K562 (cell line): ENCODE data around the gene MACF1. TPM values are rescaled to one million over a fixed set of nuclear protein-coding genes. Genes with fewer than 3 reads are reported as not detected.

ENCODE experiments used
- ATAC-seq: fragments of 200-7000 bp; cut with Tn5 transposase; 3 replicates; pipeline ENCODE4 v1.9.1; 2020; ENCODE audit warnings: moderate library complexity
- BruUV-seq: library from RNA; stranded (reverse); fragments of 400-500 nt; replicated peaks from 2 replicates; lab custom pipeline; 2021; lab: Mats Ljungman, UMichigan
- CTCF ChIA-PET: fragments of 300-600 bp; formaldehyde crosslinking; extraction: SDS; loops from one replicate; lab custom pipeline; 2021; ENCODE audit warnings: low intra/inter-chr PET ratio; lab: Yijun Ruan, JAX
- POLR2A ChIA-PET: fragments of 300-600, 350-650 bp; sonication (Branson Sonifier 250); formaldehyde crosslinking; extraction: SDS; loops from one replicate; lab custom pipeline; 2021; ENCODE audit warnings: antibody characterized with exemption, inconsistent platforms; lab: Yijun Ruan, JAX
- DNase-seq, 4 experiments: peaks; one replicate each; pipeline versions ENCODE4 v3.0.0 to v3.0.0-alpha.2; 2011 to 2018; ENCODE audit warnings: low spot score in 3 of 4, mixed read lengths in 3 of 4; ENCODE audit errors: extremely low read depth in 1 of 4
- FAIRE-seq: peaks from 2 replicates; lab custom pipeline; 2011; peaks lifted over from hg19 to GRCh38; lab: Jason Lieb, UNC
- H2AFZ ChIP-seq: 2 replicates; pipeline ENCODE4 v1.6.0; 2011; ENCODE audit warnings: low read depth, low read length, control low read depth, inconsistent platforms
- H3K27ac ChIP-seq: fragments of 200-600 bp; 3 replicates; pipeline ENCODE4 v1.8.0; 2011; ENCODE audit warnings: low read depth, mild to moderate bottlenecking, control low read depth, inconsistent platforms, low read length, moderate library complexity, mixed read lengths; ENCODE audit errors: extremely low read depth
- H3K27me3 ChIP-seq, 2 experiments: fragments of 300-600 bp in 1 of 2; 2 replicates in 1 of 2; 3 replicates in 1 of 2; pipeline versions ENCODE4 v1.6.0 to v1.8.0; 2011; ENCODE audit warnings: inconsistent platforms in 2 of 2, low read length in 2 of 2, mild to moderate bottlenecking in 1 of 2, mixed read lengths in 1 of 2, moderate library complexity in 1 of 2; ENCODE audit not compliant: control insufficient read depth in 2 of 2, insufficient read depth in 2 of 2
- H3K36me3 ChIP-seq: fragments of 300-600 bp; 3 replicates; pipeline ENCODE4 v1.8.0; 2011; ENCODE audit warnings: mild to moderate bottlenecking, low read length, inconsistent platforms; ENCODE audit not compliant: control insufficient read depth, insufficient read depth
- H3K4me1 ChIP-seq, 2 experiments: fragments of 200-600 bp in 1 of 2; replicated peaks in 1 of 2; 2 replicates in 1 of 2; 3 replicates in 1 of 2; pipeline versions ENCODE4 v1.5.1 to v1.8.0; 2011; ENCODE audit warnings: inconsistent platforms in 2 of 2, low read length in 2 of 2, mild to moderate bottlenecking in 1 of 2, mixed read lengths in 1 of 2, moderate library complexity in 1 of 2; ENCODE audit not compliant: control insufficient read depth in 2 of 2, insufficient read depth in 2 of 2
- H3K4me2 ChIP-seq: 2 replicates; pipeline ENCODE4 v1.6.1; 2011; ENCODE audit warnings: low read length, control low read depth, inconsistent platforms, mixed read lengths; ENCODE audit not compliant: insufficient read depth
- H3K4me3 ChIP-seq: fragments of 200-600 bp; sonication (generic), shearing (Covaris generic); 2 replicates; pipeline ENCODE4 v1.5.1; 2016; ENCODE audit warnings: control low read depth, inconsistent platforms
- H3K79me2 ChIP-seq: fragments of 200-600 bp; 3 replicates; pipeline ENCODE4 v1.8.0; 2011; ENCODE audit warnings: low read length, inconsistent platforms; ENCODE audit not compliant: control insufficient read depth, insufficient read depth
- H3K9ac ChIP-seq, 2 experiments: 2 replicates each; pipeline versions ENCODE4 v1.6.0 to v1.6.1; 2011; ENCODE audit warnings: low read depth in 2 of 2, low read length in 2 of 2, control low read depth in 1 of 2, inconsistent platforms in 1 of 2, mild to moderate bottlenecking in 1 of 2, mixed read lengths in 1 of 2; ENCODE audit not compliant: insufficient read depth in 1 of 2
- H3K9me1 ChIP-seq: one replicate; pipeline ENCODE4 v1.6.0; 2011; ENCODE audit warnings: inconsistent platforms, mild to moderate bottlenecking, low read length, moderate library complexity; ENCODE audit not compliant: control insufficient read depth, insufficient read depth
- H3K9me3 ChIP-seq: replicated peaks from 2 replicates; pipeline ENCODE4 v1.5.1; 2011; ENCODE audit warnings: low read depth, low read length, inconsistent platforms; ENCODE audit not compliant: control insufficient read depth, insufficient read depth
- H4K20me1 ChIP-seq: replicated peaks from 2 replicates; pipeline ENCODE4 v1.6.1; 2011; ENCODE audit warnings: low read length, inconsistent platforms, mixed read lengths; ENCODE audit not compliant: control insufficient read depth, insufficient read depth
- GABPB2 ChIP-seq: fragments of 250-450 bp; sonication (Bioruptor Pico); conservative IDR thresholded peaks from 2 replicates; pipeline ENCODE4 v1.5.1; 2021; ENCODE audit warnings: mild to moderate bottlenecking
- HMG20B ChIP-seq: fragments of 250-450 bp; sonication (Bioruptor Pico); IDR thresholded peaks from 2 replicates; pipeline ENCODE4 v1.5.0; 2021; ENCODE audit warnings: mild to moderate bottlenecking
- POLR3A ChIP-seq: IDR thresholded peaks from 2 replicates; pipeline ENCODE4 v1.6.1; 2011; ENCODE audit warnings: borderline replicate concordance, mild to moderate bottlenecking, moderate library complexity; ENCODE audit not compliant: insufficient read length, insufficient read depth; ENCODE audit errors: extremely low read depth
- SMAD3 ChIP-seq: fragments of 450-650 bp; formaldehyde crosslinking; conservative IDR thresholded peaks from 2 replicates; pipeline ENCODE4 v1.4.0; 2020; ENCODE audit warnings: mild to moderate bottlenecking
- TCFL5 ChIP-seq: fragments of 250-450 bp; sonication (Bioruptor Pico); conservative IDR thresholded peaks from 2 replicates; pipeline ENCODE4 v1.6.1; 2021; ENCODE audit warnings: mild to moderate bottlenecking, moderate library complexity, matching md5 sums
- ZBTB1 ChIP-seq: sonication (generic); formaldehyde crosslinking; IDR thresholded peaks from 2 replicates; pipeline ENCODE4 v1.8.1; 2023; ENCODE audit warnings: missing genetic modification reagents, low read depth, mild to moderate bottlenecking, borderline replicate concordance
- ZBTB17 ChIP-seq: fragments of 450-650 bp; formaldehyde crosslinking; IDR thresholded peaks from 2 replicates; pipeline ENCODE4 v1.4.0; 2020; ENCODE audit warnings: mild to moderate bottlenecking
- ZNF263 ChIP-seq: sonication (generic); formaldehyde crosslinking; IDR thresholded peaks from 2 replicates; pipeline ENCODE4 v1.8.0; 2022; ENCODE audit warnings: mild to moderate bottlenecking, missing genetic modification reagents, borderline replicate concordance
- ZNF75A ChIP-seq: fragments of 450-650 bp; formaldehyde crosslinking; IDR thresholded peaks from 2 replicates; pipeline ENCODE4 v1.4.0; 2020; ENCODE audit warnings: mild to moderate bottlenecking
- ZNF785 ChIP-seq: fragments of 250-450 bp; sonication (Bioruptor Pico); IDR thresholded peaks from 2 replicates; pipeline ENCODE4 v1.4.0; 2020; ENCODE audit warnings: mild to moderate bottlenecking
- WGBS: fragments of 100-300 bp; shearing (Covaris generic); methylation state at CpG from one replicate; pipeline ENCODE4 v1.1.6; 2016; ENCODE audit warnings: low coverage, mixed read lengths; ENCODE audit not compliant: insufficient coverage; ENCODE audit errors: missing lambda C conversion rate; 5-methylcytosine and 5-hydroxymethylcytosine counted together
- in situ Hi-C: fragments of 300-500 bp; cut with MboI; formaldehyde crosslinking; loops from 4 replicates; pipeline ENCODE4 v1.15.0; 2018; ENCODE audit warnings: inconsistent platforms, mixed read lengths
- intact Hi-C: fragments of 100-400 bp; cut with micrococcal nuclease; formaldehyde crosslinking; loops from 2 replicates; pipeline ENCODE4 v1.14.2; 2022
- polyA plus RNA-seq, 8 experiments: library from polyadenylated mRNA; depleted of rRNA in 4 of 8; stranded (reverse) in 5 of 8; unstranded in 3 of 8; fragments of >200 nt; fragmentation: Nextera tagmentation in 2 of 8; fragmentation: Illumina TruSeq in 1 of 8; extraction: Ambion mirVana in 2 of 8; extraction: Trizol in 1 of 8; gene quantifications; 2 replicates each; pipeline versions ENCODE4 v1.2.1 to v1.2.3, GENCODE V29; 2011 to 2014; ENCODE audit warnings: inconsistent platforms in 1 of 8, missing spikeins in 1 of 8
- total RNA-seq, 7 experiments: library from RNA; depleted of rRNA in 6 of 7; stranded (reverse); fragments of >200 nt in 6 of 7; fragmentation: Illumina TruSeq in 2 of 7; extraction: Trizol in 2 of 7; gene quantifications; 2 replicates each; pipeline versions ENCODE4 v1.2.1 to v1.2.3, GENCODE V29; 2011 to 2021; ENCODE audit warnings: low replicate concordance in 1 of 7
- TF ChIP-seq, protein P1 (sequence below): sonication (generic); formaldehyde crosslinking; IDR thresholded peaks from 2 replicates; pipeline ENCODE4 v1.8.0; 2022; ENCODE audit warnings: mild to moderate bottlenecking, missing genetic modification reagents, borderline replicate concordance

Gene MACF1
- total and polyA plus RNA-seq, 9 of the 15 experiments (the other 6 are each of a cell fraction or from before 2014, with no cell fraction given), result 13.2 to 232 (median 112) TPM

DNA sequence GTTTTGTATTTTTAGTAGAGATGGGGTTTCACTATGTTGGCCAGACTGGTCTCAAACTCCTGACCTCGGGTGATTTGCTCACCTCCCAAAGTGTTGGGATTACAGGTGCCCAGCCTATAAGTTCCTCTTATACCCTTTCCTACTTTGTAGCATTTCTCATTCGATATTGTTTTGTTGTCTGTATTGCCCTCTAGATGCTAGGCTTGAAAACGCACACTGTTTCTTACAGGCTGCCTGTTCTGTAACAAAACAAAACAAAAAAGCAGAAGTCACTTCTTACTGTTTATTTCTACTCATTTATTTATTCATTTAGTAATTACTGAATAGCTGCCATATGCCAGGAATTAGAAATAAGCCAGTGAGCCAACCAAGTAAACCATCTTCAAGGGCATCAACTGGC is 150.1 kb downstream of the MACF1 start:
- H3K36me3 ChIP-seq, result peaks cover 88% of the 10 kb centered on the region
- no peaks in the 10 kb centered on the region for H3K27me3 ChIP-seq
- no peak overlapping the region for H3K27ac ChIP-seq
- H3K9me3 ChIP-seq, result no peaks in the 10 kb centered on the region
- FAIRE-seq (no peak), DNase-seq (no peak), ATAC-seq (no peak)
- no peaks in the 10 kb centered on the region for H3K9me1 ChIP-seq
- WGBS, result 66% methylated on average over 3 of the region's 3 CpGs
- ChIA-PET CTCF (interaction anchor here (0.7 kb wide), 1 partner anchor 256 kb away, joined by 3 read pairs; no protein-coding TSS in a partner anchor), POLR2A (interaction anchor here (0.8 to 1.5 kb wide), 4 partner anchors 14 to 531 kb away, joined by 3 to 5 read pairs (median 4); no protein-coding TSS in a partner anchor)
- in situ Hi-C loops (no loop called here), intact Hi-C loops (no loop called here)
- no TSS peak for BruUV-seq
- no peaks in the 10 kb centered on the region for H3K79me2 ChIP-seq
- no peaks in the 10 kb centered on the region for H4K20me1 ChIP-seq
- no peak overlapping the region for H3K4me2 ChIP-seq
- no peaks in the 10 kb centered on the region for H3K4me1 ChIP-seq
- H3K9ac ChIP-seq, result no peak overlapping the region
- no peak overlapping the region for H3K4me3 ChIP-seq
- TF ChIP-seq GABPB2 (CRISPR knock-in tag) (no peak), ZNF263 (no peak)
- H2AFZ ChIP-seq, result no peak overlapping the region

GRCh38 chr1:39358491-39358890 is 154.0 kb downstream of the MACF1 start:
- Histone ChIP-seq H3K9me1 (no peaks in the 10 kb centered on the region), H3K9ac (no peak overlapping the region), H3K27me3 (no peaks in the 10 kb centered on the region), H3K4me1 (no peaks in the 10 kb centered on the region), H3K36me3 (peaks cover 84% of the 10 kb centered on the region), H2AFZ (no peak overlapping the region), H3K27ac (no peak overlapping the region), H3K79me2 (no peaks in the 10 kb centered on the region), H3K4me3 (no peak overlapping the region), H4K20me1 (no peaks in the 10 kb centered on the region; the same call in 1 of the 2 replicates), H3K4me2 (no peak overlapping the region), H3K9me3 (no peaks in the 10 kb centered on the region)
- ATAC-seq (no peak), DNase-seq (no peak), FAIRE-seq (no peak)
- in situ Hi-C loops, result no loop called here
- CTCF ChIA-PET, result interaction anchor here (0.5 kb wide), 1 partner anchor 1895 kb away, joined by 3 read pairs; no protein-coding TSS in a partner anchor
- POLR2A ChIA-PET, result interaction anchor here (0.9 to 2.9 kb wide), 3 partner anchors 13 to 30 kb away, joined by 3 to 11 read pairs (median 4); no protein-coding TSS in a partner anchor
- TF ChIP-seq ZNF785, result no peak
- no peak for TF ChIP-seq ZBTB1
- no peak for TF ChIP-seq ZNF75A (CRISPR knock-in tag)
- no peak for TF ChIP-seq SMAD3 (CRISPR knock-in tag)
- TF ChIP-seq, protein P1, sequence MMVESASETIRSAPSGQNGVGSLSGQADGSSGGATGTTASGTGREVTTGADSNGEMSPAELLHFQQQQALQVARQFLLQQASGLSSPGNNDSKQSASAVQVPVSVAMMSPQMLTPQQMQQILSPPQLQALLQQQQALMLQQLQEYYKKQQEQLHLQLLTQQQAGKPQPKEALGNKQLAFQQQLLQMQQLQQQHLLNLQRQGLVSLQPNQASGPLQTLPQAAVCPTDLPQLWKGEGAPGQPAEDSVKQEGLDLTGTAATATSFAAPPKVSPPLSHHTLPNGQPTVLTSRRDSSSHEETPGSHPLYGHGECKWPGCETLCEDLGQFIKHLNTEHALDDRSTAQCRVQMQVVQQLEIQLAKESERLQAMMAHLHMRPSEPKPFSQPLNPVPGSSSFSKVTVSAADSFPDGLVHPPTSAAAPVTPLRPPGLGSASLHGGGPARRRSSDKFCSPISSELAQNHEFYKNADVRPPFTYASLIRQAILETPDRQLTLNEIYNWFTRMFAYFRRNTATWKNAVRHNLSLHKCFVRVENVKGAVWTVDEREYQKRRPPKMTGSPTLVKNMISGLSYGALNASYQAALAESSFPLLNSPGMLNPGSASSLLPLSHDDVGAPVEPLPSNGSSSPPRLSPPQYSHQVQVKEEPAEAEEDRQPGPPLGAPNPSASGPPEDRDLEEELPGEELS (CRISPR knock-in tag), result no peak
- TF ChIP-seq POLR3A, result no peak
- TF ChIP-seq HMG20B (CRISPR knock-in tag), result no peak
- TF ChIP-seq TCFL5 (CRISPR knock-in tag), result no peak
- TF ChIP-seq ZBTB17 (CRISPR knock-in tag), result no peak
- WGBS, result 16% methylated on average over 2 of the region's 2 CpGs
- intact Hi-C loops, result no loop called here
- no TSS peak for BruUV-seq
